Skin epidermis (tissue), 12 donors: ENCODE results near the gene UPK3A.
"Not testable (repeated sequence)": the region's sequence is repeated elsewhere in the genome, so short reads cannot be mapped to it uniquely, and the experiment has no call there.

Experiments
- H3K27ac ChIP-seq, 21 experiments: fragments of 200-600 bp; sonication (generic) in 11 of 21; one replicate each; pipeline ENCODE4 v1.5.0; 2020; ENCODE audit warnings: mild to moderate bottlenecking in 3 of 21, inconsistent platforms in 2 of 21, moderate library complexity in 2 of 21
- H3K4me3 ChIP-seq, 7 experiments: fragments of 200-600 bp; sonication (generic) in 2 of 7; one replicate each; pipeline ENCODE4 v1.5.0; 2020; ENCODE audit warnings: inconsistent platforms in 2 of 7, mild to moderate bottlenecking in 2 of 7, moderate library complexity in 1 of 7

The UPK3A gene

GRCh38 chr22:45273452-45274075 lies 11.2 kb upstream of the UPK3A start:
- Histone ChIP-seq H3K4me3 (no peak overlapping the region), H3K27ac (no peak overlapping the region)

GRCh38 chr22:45276507-45277105 lies 8.1 kb upstream of the UPK3A start:
- Histone ChIP-seq H3K27ac (no peak overlapping the region), H3K4me3 (no peak overlapping the region)

- not testable (repeated sequence) for H3K4me3 ChIP-seq, H3K27ac ChIP-seq
Observed at GRCh38 chr22:45277720-45278119, 7.0 kb upstream of the UPK3A start.

GRCh38 chr22:45278125-45278524 lies 6.6 kb upstream of the UPK3A start:
- H3K27ac ChIP-seq, result no peak overlapping the region

GRCh38 chr22:45280587-45280980 lies 4.2 kb upstream of the UPK3A start:
- H3K27ac ChIP-seq, result peak overlapping the region in 16 of 21 experiments; percentile 7 to 81 (median 48)
- H3K4me3 ChIP-seq, result no peak overlapping the region

More at GRCh38 chr22:45278125-45278524, 6.6 kb upstream of the UPK3A start:
- no peak overlapping the region for H3K4me3 ChIP-seq

GRCh38 chr22:45281010-45281409 lies 3.7 kb upstream of the UPK3A start:
- peak overlapping the region in 1 of 21 experiments; percentile 61 for H3K27ac ChIP-seq

GRCh38 chr22:45285263-45286058 lies 712 bp downstream of the UPK3A start:
- Histone ChIP-seq H3K27ac (no peak overlapping the region), H3K4me3 (no peak overlapping the region)

More at GRCh38 chr22:45281010-45281409, 3.7 kb upstream of the UPK3A start:
- no peak overlapping the region for H3K4me3 ChIP-seq

GRCh38 chr22:45286854-45287551 lies 2.3 kb downstream of the UPK3A start:
- Histone ChIP-seq H3K4me3 (no peak overlapping the region), H3K27ac (no peak overlapping the region)

GRCh38 chr22:45290410-45290936 lies 5.7 kb downstream of the UPK3A start:
- Histone ChIP-seq H3K4me3 (no peak overlapping the region), H3K27ac (peak overlapping the region in 1 of 21 experiments; percentile 16)

GRCh38 chr22:45291061-45291930 lies 6.5 kb downstream of the UPK3A start:
- no peak overlapping the region for H3K4me3 ChIP-seq
- no peak overlapping the region for H3K27ac ChIP-seq

GRCh38 chr22:45291931-45292290 lies 7.2 kb downstream of the UPK3A start:
- no peak overlapping the region for H3K4me3 ChIP-seq
- H3K27ac ChIP-seq, result no peak overlapping the region

- H3K4me3 ChIP-seq, result no peak overlapping the region
- H3K27ac ChIP-seq, result peak overlapping the region in 1 of 21 experiments; percentile 57
Observed at GRCh38 chr22:45292731-45293442, 8.1 kb downstream of the UPK3A start.

GRCh38 chr22:45294030-45294429 lies 9.3 kb downstream of the UPK3A start:
- Histone ChIP-seq H3K27ac (no peak overlapping the region), H3K4me3 (no peak overlapping the region)

- not testable (repeated sequence) for H3K4me3 ChIP-seq, H3K27ac ChIP-seq
Observed at GRCh38 chr22:45295004-45295403, 10.3 kb downstream of the UPK3A start.

GRCh38 chr22:45295492-45295891 lies 10.7 kb downstream of the UPK3A start:
- H3K4me3 ChIP-seq, result no peak overlapping the region
- H3K27ac ChIP-seq, result peak overlapping the region in 2 of 21 experiments; percentile 63 to 82

- no peak overlapping the region for H3K4me3 ChIP-seq
- peak overlapping the region in 12 of 21 experiments; percentile 2 to 82 (median 60) for H3K27ac ChIP-seq
Observed at GRCh38 chr22:45296628-45297297, 12.0 kb downstream of the UPK3A start.

GRCh38 chr22:45298934-45299505 lies 14.3 kb downstream of the UPK3A start:
- H3K27ac ChIP-seq, result peak overlapping the region in 2 of 21 experiments; percentile 1 to 27
- H3K4me3 ChIP-seq, result no peak overlapping the region
